ENCODE data around the gene CAPN11. TPM values are rescaled to one million over a fixed set of nuclear protein-coding genes. Genes with fewer than 3 reads are reported as not detected.
A peak's percentile ranks its signal among the peaks of the same experiment; 100 is the strongest.
"Not testable (repeated sequence)": the region's sequence is repeated elsewhere in the genome, so short reads cannot be mapped to it uniquely, and the experiment has no call there.

CAPN11 gene
- total and polyA plus RNA-seq, 3 donors from 2014 or later, result 20.5 to 115 (median 23.5) TPM

- no peaks in the 10 kb centered on the region for H3K27me3 ChIP-seq
- WGBS, 2 donors, result 50 to 60% methylated on average over 3 to 5 of the region's 5 CpGs
- no peak for TF ChIP-seq POLR2A (IDR thresholded peaks at IDR 0.05)
- TF ChIP-seq, protein P1, sequence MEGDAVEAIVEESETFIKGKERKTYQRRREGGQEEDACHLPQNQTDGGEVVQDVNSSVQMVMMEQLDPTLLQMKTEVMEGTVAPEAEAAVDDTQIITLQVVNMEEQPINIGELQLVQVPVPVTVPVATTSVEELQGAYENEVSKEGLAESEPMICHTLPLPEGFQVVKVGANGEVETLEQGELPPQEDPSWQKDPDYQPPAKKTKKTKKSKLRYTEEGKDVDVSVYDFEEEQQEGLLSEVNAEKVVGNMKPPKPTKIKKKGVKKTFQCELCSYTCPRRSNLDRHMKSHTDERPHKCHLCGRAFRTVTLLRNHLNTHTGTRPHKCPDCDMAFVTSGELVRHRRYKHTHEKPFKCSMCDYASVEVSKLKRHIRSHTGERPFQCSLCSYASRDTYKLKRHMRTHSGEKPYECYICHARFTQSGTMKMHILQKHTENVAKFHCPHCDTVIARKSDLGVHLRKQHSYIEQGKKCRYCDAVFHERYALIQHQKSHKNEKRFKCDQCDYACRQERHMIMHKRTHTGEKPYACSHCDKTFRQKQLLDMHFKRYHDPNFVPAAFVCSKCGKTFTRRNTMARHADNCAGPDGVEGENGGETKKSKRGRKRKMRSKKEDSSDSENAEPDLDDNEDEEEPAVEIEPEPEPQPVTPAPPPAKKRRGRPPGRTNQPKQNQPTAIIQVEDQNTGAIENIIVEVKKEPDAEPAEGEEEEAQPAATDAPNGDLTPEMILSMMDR (IDR thresholded peaks at IDR 0.05), result no peak
- H3K27ac ChIP-seq, result peak overlapping the region; percentile 44 to 84
- H3K36me3 ChIP-seq (ENCODE audit: low read depth, missing control alignments), result no peaks in the 10 kb centered on the region
- intact Hi-C loops (cut with DNase I; ENCODE audit: low total_unique reads), result no loop called here
- no peaks in the 10 kb centered on the region for H3K9me3 ChIP-seq
- H3K4me1 ChIP-seq, result peaks cover 66% of the 10 kb centered on the region
- no peak for DNase-seq
- no peak overlapping the region for H3K4me3 ChIP-seq
These were observed 70.2 kb downstream of the CAPN11 start for GRCh38 chr6:44228836-44229235.

GRCh38 chr6:44229376-44230033, 70.9 kb downstream of the CAPN11 start:
- Histone ChIP-seq H3K4me3 (no peak overlapping the region), H3K9me3 (no peaks in the 10 kb centered on the region), H3K27me3 (no peaks in the 10 kb centered on the region), H3K27ac (peak overlapping the region in 1 of 2 donors; percentile 58), H3K36me3 (ENCODE audit: low read depth, missing control alignments) (no peaks in the 10 kb centered on the region), H3K4me1 (peaks cover 66% of the 10 kb centered on the region)
- no peak for TF ChIP-seq POLR2A (IDR thresholded peaks at IDR 0.05)
- TF ChIP-seq, protein P1 (IDR thresholded peaks at IDR 0.05), result no peak
- WGBS, 2 donors, result 57 to 67% methylated on average over 11 of the region's 11 CpGs
- intact Hi-C loops (cut with DNase I; ENCODE audit: low total_unique reads), result loop anchor here (10.0 kb wide), 1 partner anchor 55 kb away; no protein-coding TSS in a partner anchor
- no peak for DNase-seq

- Histone ChIP-seq H3K36me3 (ENCODE audit: low read depth, missing control alignments) (no peaks in the 10 kb centered on the region), H3K27me3 (no peaks in the 10 kb centered on the region), H3K4me3 (no peak overlapping the region), H3K4me1 (peaks cover 66% of the 10 kb centered on the region), H3K9me3 (no peaks in the 10 kb centered on the region), H3K27ac (peak overlapping the region; percentile 20 to 58)
- intact Hi-C loops (cut with DNase I; ENCODE audit: low total_unique reads), result loop anchor here (10.0 kb wide), 1 partner anchor 55 kb away; no protein-coding TSS in a partner anchor
- 73 to 85% methylated on average over 5 to 10 of the region's 10 CpGs for WGBS, 2 donors
- no peak for TF ChIP-seq POLR2A (IDR thresholded peaks at IDR 0.05)
- TF ChIP-seq, protein P1 (IDR thresholded peaks at IDR 0.05), result no peak
- no peak for DNase-seq
These were observed 71.5 kb downstream of the CAPN11 start for GRCh38 chr6:44230034-44230675.

GRCh38 chr6:44231426-44231825, 72.8 kb downstream of the CAPN11 start:
- not testable (repeated sequence) for H3K27ac ChIP-seq; H3K27me3 ChIP-seq; H3K4me3 ChIP-seq; H3K36me3 ChIP-seq (ENCODE audit: low read depth, missing control alignments); H3K9me3 ChIP-seq; DNase-seq
- WGBS, 2 donors, result 88 to 96% methylated on average over 9 of the region's 9 CpGs
- peaks cover 60% of the 10 kb centered on the region for H3K4me1 ChIP-seq
- intact Hi-C loops (cut with DNase I; ENCODE audit: low total_unique reads), result loop anchor here (10.0 kb wide), 1 partner anchor 57 kb away; no protein-coding TSS in a partner anchor

GRCh38 chr6:44232676-44233566, 74.3 kb downstream of the CAPN11 start:
- Histone ChIP-seq H3K4me1 (peaks cover 50% of the 10 kb centered on the region), H3K36me3 (ENCODE audit: low read depth, missing control alignments) (no peaks in the 10 kb centered on the region), H3K4me3 (no peak overlapping the region), H3K27ac (peak overlapping the region; percentile 52 to 75), H3K27me3 (no peaks in the 10 kb centered on the region), H3K9me3 (no peaks in the 10 kb centered on the region)
- 79 to 89% methylated on average over 7 to 16 of the region's 16 CpGs for WGBS, 2 donors
- intact Hi-C loops (cut with DNase I; ENCODE audit: low total_unique reads), result loop anchor here (10.0 kb wide), 1 partner anchor 58 kb away; no protein-coding TSS in a partner anchor
- TF ChIP-seq, protein P1 (IDR thresholded peaks at IDR 0.05), result no peak
- TF ChIP-seq POLR2A (IDR thresholded peaks at IDR 0.05), result no peak
- DNase-seq, result no peak
